ENCODE results near the gene PSMD1.

DNA sequence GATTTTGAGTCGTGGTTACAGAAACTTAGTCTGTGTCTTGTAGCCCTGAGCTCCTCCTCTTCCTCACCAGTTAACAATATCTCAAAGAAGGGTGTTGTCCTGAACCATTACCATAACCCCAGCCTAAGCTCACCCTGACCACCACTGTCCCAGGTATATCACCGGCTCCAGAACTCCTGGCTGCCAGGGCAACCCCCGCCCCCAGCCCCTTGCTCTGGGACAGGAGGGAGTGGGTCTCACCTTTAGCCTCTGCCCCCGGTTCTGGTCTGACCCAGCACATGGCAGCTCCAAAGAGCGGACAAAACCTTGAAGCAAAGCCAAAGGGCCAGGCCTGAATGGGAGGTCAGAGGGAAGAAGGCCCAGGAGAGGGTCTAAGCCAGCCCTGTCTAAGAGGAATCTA, 5.6 kb upstream of the PSMD1 start:
- TF ChIP-seq, protein P1, sequence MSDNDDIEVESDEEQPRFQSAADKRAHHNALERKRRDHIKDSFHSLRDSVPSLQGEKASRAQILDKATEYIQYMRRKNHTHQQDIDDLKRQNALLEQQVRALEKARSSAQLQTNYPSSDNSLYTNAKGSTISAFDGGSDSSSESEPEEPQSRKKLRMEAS (IDR thresholded peaks at IDR 0.05; ENCODE audit: low read depth, low read length) = no peak
- TF ChIP-seq POLR2A (IDR thresholded peaks at IDR 0.05; ENCODE audit: extremely low read depth, insufficient read length) = no peak
- TF ChIP-seq, protein P2, sequence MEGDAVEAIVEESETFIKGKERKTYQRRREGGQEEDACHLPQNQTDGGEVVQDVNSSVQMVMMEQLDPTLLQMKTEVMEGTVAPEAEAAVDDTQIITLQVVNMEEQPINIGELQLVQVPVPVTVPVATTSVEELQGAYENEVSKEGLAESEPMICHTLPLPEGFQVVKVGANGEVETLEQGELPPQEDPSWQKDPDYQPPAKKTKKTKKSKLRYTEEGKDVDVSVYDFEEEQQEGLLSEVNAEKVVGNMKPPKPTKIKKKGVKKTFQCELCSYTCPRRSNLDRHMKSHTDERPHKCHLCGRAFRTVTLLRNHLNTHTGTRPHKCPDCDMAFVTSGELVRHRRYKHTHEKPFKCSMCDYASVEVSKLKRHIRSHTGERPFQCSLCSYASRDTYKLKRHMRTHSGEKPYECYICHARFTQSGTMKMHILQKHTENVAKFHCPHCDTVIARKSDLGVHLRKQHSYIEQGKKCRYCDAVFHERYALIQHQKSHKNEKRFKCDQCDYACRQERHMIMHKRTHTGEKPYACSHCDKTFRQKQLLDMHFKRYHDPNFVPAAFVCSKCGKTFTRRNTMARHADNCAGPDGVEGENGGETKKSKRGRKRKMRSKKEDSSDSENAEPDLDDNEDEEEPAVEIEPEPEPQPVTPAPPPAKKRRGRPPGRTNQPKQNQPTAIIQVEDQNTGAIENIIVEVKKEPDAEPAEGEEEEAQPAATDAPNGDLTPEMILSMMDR (IDR thresholded peaks at IDR 0.05; ENCODE audit: low read depth, low read length) = no peak

Data from NB4 (cell line).